HL-60 (cell line): ENCODE data around the gene RPL5.

Source experiments
- DNase-seq, 2 experiments: peaks; one replicate each; pipeline ENCODE4 v3.0.0-alpha.2; 2010 to 2020; ENCODE audit warnings: low read depth in 1 of 2, low spot score in 1 of 2
- H3K27ac ChIP-seq: fragments of 250-450 bp; sonication (Bioruptor Pico); replicated peaks from 2 replicates; pipeline ENCODE4 v1.5.1; 2020; ENCODE audit warnings: mild to moderate bottlenecking, moderate library complexity
- H3K27me3 ChIP-seq: fragments of 250-450 bp; sonication (Bioruptor Pico); 2 replicates; pipeline ENCODE4 v1.5.1; 2021; ENCODE audit warnings: mild to moderate bottlenecking, moderate library complexity; ENCODE audit not compliant: insufficient read depth, poor library complexity, severe bottlenecking
- H3K4me3 ChIP-seq: replicated peaks from 2 replicates; pipeline ENCODE4 v1.5.1; 2011; ENCODE audit warnings: mild to moderate bottlenecking, control low read depth, low read length; ENCODE audit not compliant: insufficient read depth
- GABPA ChIP-seq: IDR thresholded peaks from 2 replicates; pipeline ENCODE4 v1.6.1; 2012; ENCODE audit warnings: low read depth
- POLR2AphosphoS5 ChIP-seq: IDR thresholded peaks from 2 replicates; pipeline ENCODE4 v1.6.1; 2012; ENCODE audit warnings: low read depth
- SPI1 ChIP-seq: IDR thresholded peaks from 2 replicates; pipeline ENCODE4 v1.6.1; 2012; ENCODE audit warnings: low read depth, mild to moderate bottlenecking, borderline replicate concordance
- TF ChIP-seq, protein P1 (sequence below): IDR thresholded peaks from 2 replicates; pipeline ENCODE4 v1.6.1; 2012; ENCODE audit warnings: low read depth; ENCODE audit not compliant: insufficient replicate concordance
- TF ChIP-seq, protein P2 (sequence below): IDR thresholded peaks from one replicate; pipeline ENCODE4 v1.5.1; 2011; ENCODE audit warnings: low read length, control low read depth, inconsistent platforms; ENCODE audit not compliant: insufficient read depth

Gene RPL5

DNA sequence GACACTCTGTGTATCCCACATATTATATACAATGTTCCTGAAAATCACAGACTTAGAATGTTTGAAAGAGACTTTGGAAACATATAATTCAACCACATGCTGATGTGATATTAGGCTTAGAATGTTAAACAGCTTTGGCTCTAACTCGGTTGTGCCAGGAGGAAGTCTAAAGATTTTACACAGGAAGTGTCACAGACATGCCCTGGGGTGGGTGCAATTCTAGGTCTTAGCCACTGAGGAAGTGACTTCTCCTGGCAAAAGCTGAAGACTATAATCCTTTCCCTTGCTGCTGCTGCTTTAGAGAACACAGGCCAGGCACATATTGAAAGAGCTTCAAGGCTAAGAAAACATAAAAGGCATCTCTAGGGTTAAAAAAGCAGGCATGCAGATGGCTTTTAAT, 51.0 kb downstream of the RPL5 start:
- Histone ChIP-seq H3K27me3 (no peaks in the 10 kb centered on the region), H3K27ac (no peak overlapping the region), H3K4me3 (no peak overlapping the region)
- TF ChIP-seq SPI1 (peak; percentile 95), GABPA (peak; percentile 52; the same call in 1 of the 2 replicates), POLR2AphosphoS5 (no peak)
- TF ChIP-seq, protein P1, sequence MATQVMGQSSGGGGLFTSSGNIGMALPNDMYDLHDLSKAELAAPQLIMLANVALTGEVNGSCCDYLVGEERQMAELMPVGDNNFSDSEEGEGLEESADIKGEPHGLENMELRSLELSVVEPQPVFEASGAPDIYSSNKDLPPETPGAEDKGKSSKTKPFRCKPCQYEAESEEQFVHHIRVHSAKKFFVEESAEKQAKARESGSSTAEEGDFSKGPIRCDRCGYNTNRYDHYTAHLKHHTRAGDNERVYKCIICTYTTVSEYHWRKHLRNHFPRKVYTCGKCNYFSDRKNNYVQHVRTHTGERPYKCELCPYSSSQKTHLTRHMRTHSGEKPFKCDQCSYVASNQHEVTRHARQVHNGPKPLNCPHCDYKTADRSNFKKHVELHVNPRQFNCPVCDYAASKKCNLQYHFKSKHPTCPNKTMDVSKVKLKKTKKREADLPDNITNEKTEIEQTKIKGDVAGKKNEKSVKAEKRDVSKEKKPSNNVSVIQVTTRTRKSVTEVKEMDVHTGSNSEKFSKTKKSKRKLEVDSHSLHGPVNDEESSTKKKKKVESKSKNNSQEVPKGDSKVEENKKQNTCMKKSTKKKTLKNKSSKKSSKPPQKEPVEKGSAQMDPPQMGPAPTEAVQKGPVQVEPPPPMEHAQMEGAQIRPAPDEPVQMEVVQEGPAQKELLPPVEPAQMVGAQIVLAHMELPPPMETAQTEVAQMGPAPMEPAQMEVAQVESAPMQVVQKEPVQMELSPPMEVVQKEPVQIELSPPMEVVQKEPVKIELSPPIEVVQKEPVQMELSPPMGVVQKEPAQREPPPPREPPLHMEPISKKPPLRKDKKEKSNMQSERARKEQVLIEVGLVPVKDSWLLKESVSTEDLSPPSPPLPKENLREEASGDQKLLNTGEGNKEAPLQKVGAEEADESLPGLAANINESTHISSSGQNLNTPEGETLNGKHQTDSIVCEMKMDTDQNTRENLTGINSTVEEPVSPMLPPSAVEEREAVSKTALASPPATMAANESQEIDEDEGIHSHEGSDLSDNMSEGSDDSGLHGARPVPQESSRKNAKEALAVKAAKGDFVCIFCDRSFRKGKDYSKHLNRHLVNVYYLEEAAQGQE: no peak
- TF ChIP-seq, protein P2, sequence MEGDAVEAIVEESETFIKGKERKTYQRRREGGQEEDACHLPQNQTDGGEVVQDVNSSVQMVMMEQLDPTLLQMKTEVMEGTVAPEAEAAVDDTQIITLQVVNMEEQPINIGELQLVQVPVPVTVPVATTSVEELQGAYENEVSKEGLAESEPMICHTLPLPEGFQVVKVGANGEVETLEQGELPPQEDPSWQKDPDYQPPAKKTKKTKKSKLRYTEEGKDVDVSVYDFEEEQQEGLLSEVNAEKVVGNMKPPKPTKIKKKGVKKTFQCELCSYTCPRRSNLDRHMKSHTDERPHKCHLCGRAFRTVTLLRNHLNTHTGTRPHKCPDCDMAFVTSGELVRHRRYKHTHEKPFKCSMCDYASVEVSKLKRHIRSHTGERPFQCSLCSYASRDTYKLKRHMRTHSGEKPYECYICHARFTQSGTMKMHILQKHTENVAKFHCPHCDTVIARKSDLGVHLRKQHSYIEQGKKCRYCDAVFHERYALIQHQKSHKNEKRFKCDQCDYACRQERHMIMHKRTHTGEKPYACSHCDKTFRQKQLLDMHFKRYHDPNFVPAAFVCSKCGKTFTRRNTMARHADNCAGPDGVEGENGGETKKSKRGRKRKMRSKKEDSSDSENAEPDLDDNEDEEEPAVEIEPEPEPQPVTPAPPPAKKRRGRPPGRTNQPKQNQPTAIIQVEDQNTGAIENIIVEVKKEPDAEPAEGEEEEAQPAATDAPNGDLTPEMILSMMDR: no peak
- peak; percentile 10 to 72 for DNase-seq

DNA sequence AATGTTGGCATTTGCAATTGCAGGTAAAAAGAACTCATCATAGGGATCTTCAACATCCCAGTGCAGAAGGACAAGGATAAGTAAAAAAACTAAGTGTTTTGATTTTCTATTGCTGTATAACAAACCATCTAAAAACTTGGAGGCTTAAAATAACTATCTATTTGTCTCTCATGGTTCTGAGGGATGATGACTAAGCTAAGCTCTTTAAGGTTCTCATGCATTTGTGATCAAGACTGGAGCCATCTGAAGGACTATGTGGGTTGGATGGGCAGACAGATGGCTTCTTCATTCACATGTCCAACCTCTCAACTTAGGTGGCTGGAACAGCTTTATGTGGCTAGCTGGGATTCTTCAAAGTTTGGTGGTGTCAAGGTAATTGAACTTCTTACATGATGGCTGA, 51.5 kb downstream of the RPL5 start:
- DNase-seq: no peak
- no peak overlapping the region for H3K27ac ChIP-seq
- TF ChIP-seq, protein P1: no peak
- TF ChIP-seq POLR2AphosphoS5 (no peak), SPI1 (no peak), GABPA (no peak)
- TF ChIP-seq, protein P2: no peak

DNA sequence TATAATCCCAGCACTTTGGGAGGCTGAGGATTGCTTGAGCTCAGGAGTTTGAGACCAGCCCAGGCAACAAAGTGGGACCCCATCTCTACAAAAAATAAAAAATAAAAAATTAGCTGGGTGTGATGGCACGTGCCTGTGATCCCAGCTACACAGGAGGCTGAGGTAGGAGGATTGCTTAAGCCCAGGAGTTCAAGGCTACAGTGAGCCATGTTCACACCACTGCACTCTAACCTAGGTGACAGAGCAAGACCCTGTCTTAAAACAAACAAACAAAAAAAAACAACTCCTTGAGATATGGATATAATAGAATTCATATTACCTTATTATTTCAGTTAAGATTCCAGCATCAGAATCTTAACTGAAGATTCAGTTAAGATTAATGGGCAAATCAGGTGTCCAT, 52.4 kb downstream of the RPL5 start:
- H3K27ac ChIP-seq: no peak overlapping the region
- no peaks in the 10 kb centered on the region for H3K27me3 ChIP-seq
- H3K4me3 ChIP-seq: no peak overlapping the region
- DNase-seq: no peak
- TF ChIP-seq, protein P1: no peak
- TF ChIP-seq POLR2AphosphoS5 (no peak), GABPA (no peak), SPI1 (no peak)
- TF ChIP-seq, protein P2: no peak

More for the DNA sequence above, 51.5 kb downstream of the RPL5 start:
- Histone ChIP-seq H3K27me3 (no peaks in the 10 kb centered on the region), H3K4me3 (no peak overlapping the region)
